Kidney (tissue), 14 donors: Measurements from ENCODE around the gene GLRX3. TPM values are rescaled to one million over a fixed set of nuclear protein-coding genes. Genes with fewer than 3 reads are reported as not detected.

Source experiments
- DNase-seq, 5 donors: peaks; one replicate each; pipeline ENCODE4 v3.0.0-alpha.2; 2013 to 2020
- FAIRE-seq: peaks from 2 replicates; lab custom pipeline; 2012; peaks lifted over from hg19 to GRCh38; lab: Jason Lieb, UNC
- H3K27ac ChIP-seq, 2 donors: one replicate each; pipeline ENCODE4 v1.7.0; 2013; ENCODE audit warnings: low read depth in 2 of 2, low read length in 2 of 2, inconsistent platforms in 1 of 2
- H3K27me3 ChIP-seq: one replicate; pipeline ENCODE4 v1.7.1; 2013; ENCODE audit warnings: low read length, inconsistent platforms; ENCODE audit not compliant: control insufficient read depth, insufficient read depth
- H3K36me3 ChIP-seq, 3 donors: one replicate each; pipeline versions ENCODE4 v1.7.0 to v1.7.1; 2013; ENCODE audit warnings: low read length in 3 of 3, control low read depth in 1 of 3, inconsistent platforms in 1 of 3; ENCODE audit not compliant: insufficient read depth in 3 of 3, control insufficient read depth in 2 of 3
- H3K4me1 ChIP-seq, 3 donors: one replicate each; pipeline versions ENCODE4 v1.7.0 to v1.7.1; 2013; ENCODE audit warnings: low read length in 3 of 3, inconsistent platforms in 1 of 3, low read depth in 1 of 3; ENCODE audit not compliant: control insufficient read depth in 2 of 3, insufficient read depth in 2 of 3
- H3K4me3 ChIP-seq, 3 donors: one replicate each; pipeline versions ENCODE4 v1.7.0 to v1.8.1; 2013; ENCODE audit warnings: low read length in 3 of 3, control low read depth in 1 of 3, inconsistent platforms in 1 of 3
- H3K9ac ChIP-seq, 3 donors: one replicate each; pipeline versions ENCODE4 v1.7.0 to v1.7.1; 2013; ENCODE audit warnings: low read length in 3 of 3, control low read depth in 1 of 3, inconsistent platforms in 1 of 3
- H3K9me3 ChIP-seq, 3 donors: one replicate each; pipeline versions ENCODE4 v1.7.0 to v1.7.1; 2013; ENCODE audit warnings: low read length in 3 of 3, control low read depth in 1 of 3, inconsistent platforms in 1 of 3; ENCODE audit not compliant: control insufficient read depth in 2 of 3, insufficient read depth in 1 of 3
- intact Hi-C: fragments of 100-400 bp; cut with DNase I; formaldehyde crosslinking; loops from one replicate; pipeline ENCODE4 v1.11.1; 2022
- polyA plus RNA-seq: library from polyadenylated mRNA; stranded (reverse); fragments of 350-450 nt; fragmentation: Illumina TruSeq; extraction: RNeasy Lipid Tissue Mini Kit (QIAGEN cat#74804); gene quantifications from one replicate; pipeline ENCODE4 v1.2.3, GENCODE V29; 2014; ENCODE audit warnings: low read depth, low replicate concordance; ENCODE audit not compliant: insufficient read depth
- total RNA-seq: library from RNA; stranded (reverse); fragmentation: NEBNext Ultra II Directional; extraction: Animal tissue kit (Norgen Biotek cat#: 25700); gene quantifications from one replicate; pipeline ENCODE4 v1.2.1, GENCODE V29; 2021
- TF ChIP-seq, protein P1 (sequence below): IDR thresholded peaks from 3 replicates; pipeline ENCODE4 v1.5.1; 2012; ENCODE audit warnings: mild to moderate bottlenecking, moderate library complexity, borderline replicate concordance; ENCODE audit not compliant: insufficient read depth; ENCODE audit errors: extremely low read depth
- donor health status: control.
- donor health status: control.
- donor health status: control.
- donor health status: control.
- donor health status: control.
- donor health status: DM: yes; HTN: yes; CAD: no.
- donor health status: Normal renal cell carcinoma (clear cell type).

The GLRX3 gene
- total and polyA plus RNA-seq, 2 donors from 2014 or later, result 52.5 to 70.4 TPM

DNA sequence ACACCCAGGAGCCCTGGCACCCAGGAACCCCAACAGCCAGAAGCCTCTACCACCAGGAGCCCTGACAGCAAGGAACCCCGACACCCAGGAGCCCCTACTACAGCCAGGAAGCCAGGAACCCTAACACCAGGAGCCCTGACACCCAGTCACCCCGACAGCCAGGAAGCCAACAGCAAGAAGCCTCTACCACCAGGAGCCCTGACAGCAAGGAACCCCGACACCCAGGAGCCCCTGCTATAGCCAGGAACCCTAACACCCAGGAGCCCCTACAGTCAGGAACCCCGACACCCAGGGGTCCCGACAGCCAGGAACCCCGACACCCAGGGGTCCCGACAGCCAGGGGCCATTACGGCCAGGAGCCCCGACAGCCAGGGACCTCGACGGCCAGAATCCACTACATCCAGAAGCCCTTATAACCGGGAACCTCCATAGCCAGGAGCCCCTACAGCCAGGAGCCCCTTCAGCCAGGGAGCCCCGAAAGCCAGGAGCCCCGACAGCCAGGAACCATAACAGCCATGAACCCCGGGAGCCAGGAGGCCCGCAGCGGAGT, 440 bp upstream of the GLRX3 start:
- peak overlapping the region in 2 of 3 donors; percentile 74 to 84 for H3K9ac ChIP-seq
- DNase-seq (no peak), FAIRE-seq (no peak)
- peak overlapping the region in 2 of 3 donors; percentile 9 to 76 for H3K4me3 ChIP-seq
- TF ChIP-seq, protein P1, sequence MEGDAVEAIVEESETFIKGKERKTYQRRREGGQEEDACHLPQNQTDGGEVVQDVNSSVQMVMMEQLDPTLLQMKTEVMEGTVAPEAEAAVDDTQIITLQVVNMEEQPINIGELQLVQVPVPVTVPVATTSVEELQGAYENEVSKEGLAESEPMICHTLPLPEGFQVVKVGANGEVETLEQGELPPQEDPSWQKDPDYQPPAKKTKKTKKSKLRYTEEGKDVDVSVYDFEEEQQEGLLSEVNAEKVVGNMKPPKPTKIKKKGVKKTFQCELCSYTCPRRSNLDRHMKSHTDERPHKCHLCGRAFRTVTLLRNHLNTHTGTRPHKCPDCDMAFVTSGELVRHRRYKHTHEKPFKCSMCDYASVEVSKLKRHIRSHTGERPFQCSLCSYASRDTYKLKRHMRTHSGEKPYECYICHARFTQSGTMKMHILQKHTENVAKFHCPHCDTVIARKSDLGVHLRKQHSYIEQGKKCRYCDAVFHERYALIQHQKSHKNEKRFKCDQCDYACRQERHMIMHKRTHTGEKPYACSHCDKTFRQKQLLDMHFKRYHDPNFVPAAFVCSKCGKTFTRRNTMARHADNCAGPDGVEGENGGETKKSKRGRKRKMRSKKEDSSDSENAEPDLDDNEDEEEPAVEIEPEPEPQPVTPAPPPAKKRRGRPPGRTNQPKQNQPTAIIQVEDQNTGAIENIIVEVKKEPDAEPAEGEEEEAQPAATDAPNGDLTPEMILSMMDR, result no peak
- no peak overlapping the region for H3K27ac ChIP-seq
- intact Hi-C loops, result no loop called here
- no peaks in the 10 kb centered on the region for H3K27me3 ChIP-seq
- peaks cover 0 to 2% (median 0%) of the 10 kb centered on the region in 3 donors for H3K36me3 ChIP-seq
- H3K4me1 ChIP-seq, result peaks cover 0 to 13% (median 8%) of the 10 kb centered on the region in 3 donors
- H3K9me3 ChIP-seq, result no peaks in the 10 kb centered on the region

DNA sequence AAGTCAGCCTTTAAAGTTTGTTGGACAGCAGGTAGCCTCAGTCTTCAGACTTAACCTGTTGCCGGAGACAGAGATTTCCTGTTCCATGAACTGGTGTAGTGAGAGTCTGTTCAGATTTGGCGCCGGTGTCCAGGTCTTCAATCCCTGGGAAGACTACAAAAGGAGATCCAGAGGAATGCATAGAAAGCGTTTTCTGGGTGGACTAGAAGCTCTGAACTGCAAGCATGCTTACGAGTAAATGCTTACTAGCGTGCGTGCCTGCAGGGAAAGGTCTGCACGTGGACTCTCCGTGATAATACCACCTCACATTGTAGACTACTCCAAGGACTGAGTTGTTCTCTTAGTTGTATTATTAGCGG, 878 bp downstream of the GLRX3 start:
- intact Hi-C loops, result no loop called here
- TF ChIP-seq, protein P1, result no peak
- Histone ChIP-seq H3K4me3 (peak overlapping the region; percentile 75 to 78 (median 76)), H3K36me3 (peaks cover 0 to 3% (median 0%) of the 10 kb centered on the region in 3 donors), H3K9me3 (no peaks in the 10 kb centered on the region), H3K27me3 (no peaks in the 10 kb centered on the region), H3K27ac (no peak overlapping the region), H3K9ac (peak overlapping the region; percentile 54 to 68 (median 59)), H3K4me1 (peaks cover 0 to 19% (median 8%) of the 10 kb centered on the region in 3 donors)
- FAIRE-seq (no peak), DNase-seq (peak in 3 of 5 donors; percentile 28 to 54 (median 47))

DNA sequence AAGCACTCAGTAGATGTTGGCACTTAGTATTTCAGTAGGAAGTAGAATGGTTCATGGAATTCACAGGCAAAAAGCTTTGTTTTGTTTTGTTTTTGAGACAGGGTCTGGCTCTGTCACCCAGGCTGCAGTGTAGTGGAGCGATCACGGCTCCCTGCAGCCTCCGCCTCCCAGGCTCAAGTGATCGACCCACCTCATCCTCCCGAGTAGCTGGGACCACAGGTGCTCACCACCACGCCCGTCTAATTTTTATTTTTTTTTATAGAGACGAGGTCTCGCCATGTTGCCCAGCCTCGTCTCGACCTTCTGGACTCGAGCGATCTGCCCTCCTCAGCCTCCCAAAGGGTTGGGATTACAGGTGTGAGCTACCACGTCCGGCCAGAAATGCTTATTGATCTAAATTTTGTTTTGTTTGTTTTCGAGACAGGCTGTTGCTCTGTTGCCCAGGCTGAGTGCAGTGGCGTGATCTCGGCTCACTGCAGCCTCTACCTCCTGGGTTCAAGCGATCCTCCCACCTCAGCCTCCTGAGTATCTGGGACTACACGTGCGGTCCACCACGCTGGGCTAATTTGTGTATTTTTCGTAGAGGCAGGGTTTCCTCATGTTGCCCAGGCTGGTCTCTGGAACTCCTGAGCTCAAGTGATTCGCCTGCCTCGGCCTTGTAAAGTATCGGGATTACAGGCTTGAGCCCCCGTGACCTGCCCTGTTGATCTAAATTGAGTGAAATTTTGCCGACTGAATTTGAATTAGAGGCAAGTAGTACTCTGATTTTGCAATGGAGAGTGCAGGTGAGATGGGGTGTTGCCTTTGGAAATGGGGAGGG, 1.7 kb downstream of the GLRX3 start:
- DNase-seq (no peak), FAIRE-seq (no peak)
- Histone ChIP-seq H3K27ac (no peak overlapping the region), H3K4me1 (peaks cover 0 to 22% (median 8%) of the 10 kb centered on the region in 3 donors), H3K36me3 (peaks cover 0 to 4% (median 3%) of the 10 kb centered on the region in 3 donors), H3K9me3 (no peaks in the 10 kb centered on the region), H3K9ac (peak overlapping the region in 2 of 3 donors; percentile 54 to 68), H3K27me3 (no peaks in the 10 kb centered on the region), H3K4me3 (peak overlapping the region; percentile 75 to 78 (median 76))
- intact Hi-C loops, result no loop called here
- TF ChIP-seq, protein P1, result no peak
